Endothelial cell of umbilical vein (primary cell): ENCODE results near the gene LHX4. TPM values are rescaled to one million over a fixed set of nuclear protein-coding genes. Genes with fewer than 3 reads are reported as not detected.

Experiments used
- BruUV-seq: library from RNA; stranded (reverse); fragments of 400-500 nt; replicated peaks from 2 replicates; lab custom pipeline; 2021; lab: Mats Ljungman, UMichigan
- CTCF ChIA-PET: fragments of 300-600, 350-600 bp; sonication (Branson Sonifier 250); formaldehyde crosslinking; loops from one replicate; lab custom pipeline; 2021; ENCODE audit warnings: antibody characterized with exemption, inconsistent platforms; lab: Charles Lee
- POLR2A ChIA-PET: fragments of 300-600, 350-600 bp; sonication (Branson Sonifier 250); formaldehyde crosslinking; loops from one replicate; lab custom pipeline; 2021; ENCODE audit warnings: antibody characterized with exemption, inconsistent platforms; lab: Charles Lee
- DNase-seq: peaks from one replicate; pipeline ENCODE4 v3.0.0-alpha.2; 2011; ENCODE audit warnings: low read depth, low spot score
- FAIRE-seq: peaks from 2 replicates; lab custom pipeline; 2011; peaks lifted over from hg19 to GRCh38; lab: Jason Lieb, UNC
- H2AFZ ChIP-seq: 2 replicates; pipeline ENCODE4 v1.6.0; 2012; ENCODE audit warnings: low read depth, low read length, control low read depth, inconsistent platforms
- H3K27ac ChIP-seq: 2 replicates; pipeline ENCODE4 v1.5.1; 2011; ENCODE audit warnings: low read depth, mild to moderate bottlenecking, control low read depth, low read length, moderate library complexity; ENCODE audit not compliant: insufficient read depth
- H3K27me3 ChIP-seq, 2 experiments: 2 replicates each; pipeline versions ENCODE4 v1.6.0 to v1.6.1; 2011; ENCODE audit warnings: low read length in 2 of 2, mixed read lengths in 1 of 2; ENCODE audit not compliant: control insufficient read depth in 2 of 2, insufficient read depth in 2 of 2
- H3K36me3 ChIP-seq, 2 experiments: 2 replicates in 1 of 2; 3 replicates in 1 of 2; pipeline ENCODE4 v1.5.1; 2011; ENCODE audit warnings: low read length in 2 of 2, mild to moderate bottlenecking in 1 of 2, moderate library complexity in 1 of 2; ENCODE audit not compliant: control insufficient read depth in 2 of 2, insufficient read depth in 2 of 2; ENCODE audit errors: extremely low read depth in 1 of 2
- H3K4me1 ChIP-seq: 3 replicates; pipeline ENCODE4 v1.5.1; 2011; ENCODE audit warnings: mild to moderate bottlenecking, low read length; ENCODE audit not compliant: control insufficient read depth, insufficient read depth; ENCODE audit errors: extremely low read depth
- H3K4me2 ChIP-seq: 2 replicates; pipeline ENCODE4 v1.6.1; 2011; ENCODE audit warnings: low read length, control low read depth, mixed read lengths; ENCODE audit not compliant: insufficient read depth
- H3K4me3 ChIP-seq, 3 experiments: fragments of 200-600 bp in 1 of 3; sonication (generic), shearing (Covaris generic) in 1 of 3; replicated peaks in 1 of 3; 2 replicates each; pipeline ENCODE4 v1.5.1; 2011 to 2016; ENCODE audit warnings: control low read depth in 3 of 3, low read length in 3 of 3, mild to moderate bottlenecking in 2 of 3, inconsistent platforms in 1 of 3, low read depth in 1 of 3, moderate library complexity in 1 of 3; ENCODE audit not compliant: insufficient read depth in 1 of 3
- H3K79me2 ChIP-seq: 2 replicates; pipeline ENCODE4 v1.6.0; 2012; ENCODE audit warnings: low read length, inconsistent platforms; ENCODE audit not compliant: control insufficient read depth, insufficient read depth
- H3K9ac ChIP-seq: replicated peaks from 2 replicates; pipeline ENCODE3; 2011; ENCODE audit warnings: low read length, control low read depth; ENCODE audit not compliant: insufficient read depth; ENCODE audit errors: extremely low read depth
- H3K9me1 ChIP-seq: replicated peaks from 3 replicates; pipeline ENCODE4 v1.6.0; 2011; ENCODE audit warnings: mild to moderate bottlenecking, low read length; ENCODE audit not compliant: control insufficient read depth, insufficient read depth; ENCODE audit errors: extremely low read depth
- H3K9me3 ChIP-seq: replicated peaks from 2 replicates; pipeline ENCODE4 v1.5.1; 2012; ENCODE audit warnings: low read length, inconsistent platforms; ENCODE audit not compliant: control insufficient read depth, insufficient read depth
- H4K20me1 ChIP-seq: replicated peaks from 2 replicates; pipeline ENCODE3; 2011; ENCODE audit warnings: mild to moderate bottlenecking, low read length; ENCODE audit not compliant: control insufficient read depth, insufficient read depth; ENCODE audit errors: extremely low read depth
- EZH2 ChIP-seq: IDR thresholded peaks from 2 replicates; pipeline ENCODE4 v1.6.1; 2012; ENCODE audit warnings: borderline replicate concordance, low read depth, mild to moderate bottlenecking, moderate library complexity, low read length, inconsistent platforms; ENCODE audit not compliant: severe bottlenecking
- FOS ChIP-seq: IDR thresholded peaks from 2 replicates; pipeline ENCODE4 v1.6.1; 2011; ENCODE audit warnings: mild to moderate bottlenecking, low read length, moderate library complexity, borderline replicate concordance; ENCODE audit not compliant: insufficient read depth
- GATA2 ChIP-seq: IDR thresholded peaks from 2 replicates; pipeline ENCODE4 v1.7.0; 2011; ENCODE audit warnings: low read depth, mild to moderate bottlenecking, moderate library complexity, mixed read lengths, low read length; ENCODE audit not compliant: insufficient read length, insufficient read depth
- JUN ChIP-seq: IDR thresholded peaks from 2 replicates; pipeline ENCODE4 v1.6.1; 2011; ENCODE audit warnings: borderline replicate concordance, low read depth; ENCODE audit not compliant: insufficient read length, insufficient read depth
- MYC ChIP-seq: IDR thresholded peaks from one replicate; pipeline ENCODE4 v1.6.1; 2011; ENCODE audit warnings: mild to moderate bottlenecking, low read depth, low read length
- POLR2A ChIP-seq: IDR thresholded peaks from 2 replicates; pipeline ENCODE4 v1.6.1; 2012; ENCODE audit warnings: low read depth, mild to moderate bottlenecking, control low read depth, low read length
- POLR2AphosphoS5 ChIP-seq: IDR thresholded peaks from 2 replicates; pipeline ENCODE4 v1.6.1; 2012; ENCODE audit warnings: low read depth, mild to moderate bottlenecking, control low read depth, low read length, moderate library complexity; ENCODE audit not compliant: insufficient read depth
- dilution Hi-C: fragments of 300-500 bp; cut with MboI; formaldehyde crosslinking; loops from one replicate; pipeline ENCODE4 v1.15.0; 2019; ENCODE audit warnings: low sequenced_read_pairs; ENCODE audit not compliant: extremely low pct_ligation_motif_present
- intact Hi-C: fragments of 100-400 bp; cut with micrococcal nuclease; formaldehyde crosslinking; loops from one replicate; pipeline ENCODE4 v1.10.0; 2022
- polyA plus RNA-seq, 4 experiments: library from polyadenylated mRNA; depleted of rRNA in 3 of 4; stranded (reverse) in 3 of 4; unstranded in 1 of 4; fragments of >200 nt; gene quantifications; 2 replicates each; pipeline versions ENCODE4 v1.2.1 to v1.2.3, GENCODE V29; 2011 to 2012; ENCODE audit warnings: missing spikeins in 1 of 4
- total RNA-seq: library from RNA; stranded (reverse); gene quantifications from 2 replicates; pipeline ENCODE4 v1.2.3, GENCODE V29; 2021
- TF ChIP-seq, protein P1 (sequence below): IDR thresholded peaks from 2 replicates; pipeline ENCODE4 v1.6.1; 2011; ENCODE audit not compliant: insufficient read depth, insufficient read length
- TF ChIP-seq, protein P2 (sequence below), 2 donors: IDR thresholded peaks; 1 replicate in 1 of 2; 2 replicates in 1 of 2; pipeline ENCODE4 v1.5.1; 2011; ENCODE audit warnings: low read length in 2 of 2, mild to moderate bottlenecking in 2 of 2, moderate library complexity in 2 of 2, control low read depth in 1 of 2, inconsistent platforms in 1 of 2, low read depth in 1 of 2; ENCODE audit not compliant: insufficient read depth in 1 of 2; ENCODE audit errors: extremely low read depth in 1 of 2

The LHX4 gene
- total and polyA plus RNA-seq, 2 donors (not counting 3 experiments of a cell fraction or from before 2014, with no cell fraction given): not detected

DNA sequence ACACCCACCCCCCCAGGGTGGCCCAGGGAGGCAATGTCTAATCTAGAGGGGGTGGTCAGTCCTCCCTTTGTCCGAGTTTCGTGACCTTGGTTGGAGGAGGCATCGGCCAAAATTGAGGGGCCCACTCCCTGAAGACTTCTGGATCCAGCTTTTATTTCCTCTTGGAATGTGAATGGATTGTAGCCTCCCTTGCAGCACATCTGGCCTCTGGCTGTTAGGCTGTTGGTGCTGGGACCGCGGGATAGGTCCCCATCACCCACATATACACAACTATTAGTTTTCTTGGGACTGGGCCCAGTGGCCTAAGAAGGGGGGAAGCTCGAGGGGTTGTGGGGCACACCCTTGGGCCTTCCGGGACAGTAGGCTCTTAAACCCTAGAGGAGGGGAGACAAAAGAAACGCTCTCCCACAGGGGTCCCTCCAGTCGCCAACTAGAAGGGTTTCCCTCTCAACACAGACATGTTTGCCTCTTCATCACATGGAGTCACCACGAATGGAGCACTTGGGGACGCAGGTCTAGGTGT lies 2.5 kb downstream of the LHX4 start:
- CTCF ChIA-PET: interaction anchor here (1.4 kb wide), 1 partner anchor 20 kb away, joined by 5 read pairs; no protein-coding TSS in a partner anchor
- POLR2A ChIA-PET: no interaction called here
- FAIRE-seq: no peak
- H3K9ac ChIP-seq: no peak overlapping the region
- H3K27me3 ChIP-seq: peaks cover 75 to 92% of the 10 kb centered on the region in 2 experiments
- intact Hi-C loops (no loop called here), dilution Hi-C loops (no loop called here)
- no peak overlapping the region for H3K4me2 ChIP-seq
- H4K20me1 ChIP-seq: no peaks in the 10 kb centered on the region
- H3K79me2 ChIP-seq: no peaks in the 10 kb centered on the region
- BruUV-seq: no TSS peak
- TF ChIP-seq POLR2AphosphoS5 (no peak), FOS (no peak), POLR2A (no peak), GATA2 (no peak), EZH2 (no peak), MYC (no peak), JUN (no peak)
- TF ChIP-seq, protein P1, sequence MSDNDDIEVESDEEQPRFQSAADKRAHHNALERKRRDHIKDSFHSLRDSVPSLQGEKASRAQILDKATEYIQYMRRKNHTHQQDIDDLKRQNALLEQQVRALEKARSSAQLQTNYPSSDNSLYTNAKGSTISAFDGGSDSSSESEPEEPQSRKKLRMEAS: no peak
- TF ChIP-seq, protein P2, sequence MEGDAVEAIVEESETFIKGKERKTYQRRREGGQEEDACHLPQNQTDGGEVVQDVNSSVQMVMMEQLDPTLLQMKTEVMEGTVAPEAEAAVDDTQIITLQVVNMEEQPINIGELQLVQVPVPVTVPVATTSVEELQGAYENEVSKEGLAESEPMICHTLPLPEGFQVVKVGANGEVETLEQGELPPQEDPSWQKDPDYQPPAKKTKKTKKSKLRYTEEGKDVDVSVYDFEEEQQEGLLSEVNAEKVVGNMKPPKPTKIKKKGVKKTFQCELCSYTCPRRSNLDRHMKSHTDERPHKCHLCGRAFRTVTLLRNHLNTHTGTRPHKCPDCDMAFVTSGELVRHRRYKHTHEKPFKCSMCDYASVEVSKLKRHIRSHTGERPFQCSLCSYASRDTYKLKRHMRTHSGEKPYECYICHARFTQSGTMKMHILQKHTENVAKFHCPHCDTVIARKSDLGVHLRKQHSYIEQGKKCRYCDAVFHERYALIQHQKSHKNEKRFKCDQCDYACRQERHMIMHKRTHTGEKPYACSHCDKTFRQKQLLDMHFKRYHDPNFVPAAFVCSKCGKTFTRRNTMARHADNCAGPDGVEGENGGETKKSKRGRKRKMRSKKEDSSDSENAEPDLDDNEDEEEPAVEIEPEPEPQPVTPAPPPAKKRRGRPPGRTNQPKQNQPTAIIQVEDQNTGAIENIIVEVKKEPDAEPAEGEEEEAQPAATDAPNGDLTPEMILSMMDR (IDR thresholded peaks at IDR 0.05; ENCODE audit: extremely low read depth in 1 of 2, insufficient read depth in 1 of 2, low read depth in 1 of 2, low read length in 2 of 2): no peak
- H3K4me3 ChIP-seq: no peak overlapping the region
- no peak for DNase-seq
- H3K36me3 ChIP-seq: no peaks in the 10 kb centered on the region
- H3K4me1 ChIP-seq: peaks cover 25% of the 10 kb centered on the region
- no peaks in the 10 kb centered on the region for H3K9me3 ChIP-seq
- no peak overlapping the region for H2AFZ ChIP-seq
- H3K9me1 ChIP-seq: no peaks in the 10 kb centered on the region
- H3K27ac ChIP-seq: no peak overlapping the region
